Neural cell (in vitro differentiated cells): ENCODE measurements around the gene GMEB2.

Experiments
- EZH2 ChIP-seq: fragments of 200-600, 300-800 bp; shearing (Covaris generic), sonication (generic); IDR thresholded peaks from 2 replicates; pipeline ENCODE4 v1.6.1; 2014; ENCODE audit warnings: antibody characterized with exemption, low read length, borderline replicate concordance, mild to moderate bottlenecking; ENCODE audit not compliant: insufficient read depth, poor library complexity, severe bottlenecking
- RAD21 ChIP-seq: fragments of 450-650 bp; conservative IDR thresholded peaks from 2 replicates; pipeline ENCODE4 v1.6.1; 2014; ENCODE audit warnings: antibody characterized with exemption, mild to moderate bottlenecking, moderate library complexity
- TAF1 ChIP-seq: IDR thresholded peaks from 2 replicates; pipeline ENCODE4 v1.6.1; 2012; ENCODE audit warnings: low read depth
- TF ChIP-seq, protein P1 (sequence below): fragments of 450-650 bp; IDR thresholded peaks from 2 replicates; pipeline ENCODE4 v1.5.1; 2014; ENCODE audit warnings: antibody characterized with exemption, mild to moderate bottlenecking, moderate library complexity; ENCODE audit not compliant: poor library complexity, severe bottlenecking

DNA sequence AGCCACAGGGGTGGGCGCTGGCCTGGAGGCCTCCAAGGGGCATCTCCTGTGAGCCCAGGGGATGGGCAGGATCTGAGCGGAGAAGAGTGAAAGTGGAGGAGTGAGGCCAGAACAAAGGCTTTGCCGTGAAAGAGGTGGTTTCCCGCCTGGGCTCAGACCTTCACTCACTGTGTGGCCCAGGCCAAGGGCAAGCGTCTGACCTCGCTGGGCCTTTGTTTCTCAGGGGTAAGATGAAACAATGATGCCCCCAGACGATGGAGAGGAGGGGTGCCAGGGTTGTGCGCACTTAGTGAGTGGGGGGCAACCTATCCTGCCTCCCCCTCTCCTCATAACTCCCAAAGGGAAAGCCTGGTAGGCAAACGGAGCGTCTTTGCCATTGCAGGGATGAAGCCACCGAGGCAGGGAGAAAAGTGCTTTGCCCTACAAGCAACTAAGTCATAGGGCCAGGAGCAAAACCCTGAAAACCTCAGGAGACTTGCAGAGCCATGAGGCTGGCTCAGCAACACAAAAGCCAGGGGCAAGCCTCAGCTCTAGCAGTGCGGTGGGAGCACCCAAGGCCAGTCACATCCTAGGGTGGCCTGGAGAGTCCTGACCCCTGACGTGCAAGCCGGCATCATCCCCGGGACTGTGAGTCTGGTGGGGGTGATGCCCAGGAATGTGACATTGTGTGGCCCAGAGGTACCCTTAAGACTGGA is 27.2 kb upstream of the GMEB2 start:
- TF ChIP-seq RAD21 (no peak), EZH2 (no peak), TAF1 (no peak)
- TF ChIP-seq, protein P1, sequence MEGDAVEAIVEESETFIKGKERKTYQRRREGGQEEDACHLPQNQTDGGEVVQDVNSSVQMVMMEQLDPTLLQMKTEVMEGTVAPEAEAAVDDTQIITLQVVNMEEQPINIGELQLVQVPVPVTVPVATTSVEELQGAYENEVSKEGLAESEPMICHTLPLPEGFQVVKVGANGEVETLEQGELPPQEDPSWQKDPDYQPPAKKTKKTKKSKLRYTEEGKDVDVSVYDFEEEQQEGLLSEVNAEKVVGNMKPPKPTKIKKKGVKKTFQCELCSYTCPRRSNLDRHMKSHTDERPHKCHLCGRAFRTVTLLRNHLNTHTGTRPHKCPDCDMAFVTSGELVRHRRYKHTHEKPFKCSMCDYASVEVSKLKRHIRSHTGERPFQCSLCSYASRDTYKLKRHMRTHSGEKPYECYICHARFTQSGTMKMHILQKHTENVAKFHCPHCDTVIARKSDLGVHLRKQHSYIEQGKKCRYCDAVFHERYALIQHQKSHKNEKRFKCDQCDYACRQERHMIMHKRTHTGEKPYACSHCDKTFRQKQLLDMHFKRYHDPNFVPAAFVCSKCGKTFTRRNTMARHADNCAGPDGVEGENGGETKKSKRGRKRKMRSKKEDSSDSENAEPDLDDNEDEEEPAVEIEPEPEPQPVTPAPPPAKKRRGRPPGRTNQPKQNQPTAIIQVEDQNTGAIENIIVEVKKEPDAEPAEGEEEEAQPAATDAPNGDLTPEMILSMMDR, result no peak
